NT2/D1 (cell line): ENCODE measurements around the gene ALOXE3.

Source experiments
- SUZ12 ChIP-seq: IDR thresholded peaks from 2 replicates; pipeline ENCODE4 v1.6.1; 2011; ENCODE audit not compliant: insufficient read length, insufficient read depth; ENCODE audit errors: extremely low read depth
- YY1 ChIP-seq: IDR thresholded peaks from 2 replicates; pipeline ENCODE4 v1.6.1; 2011; ENCODE audit not compliant: insufficient read length, insufficient read depth
- ZNF274 ChIP-seq: IDR thresholded peaks from 2 replicates; pipeline ENCODE4 v1.6.1; 2011; ENCODE audit warnings: mild to moderate bottlenecking, low read depth, low read length

DNA sequence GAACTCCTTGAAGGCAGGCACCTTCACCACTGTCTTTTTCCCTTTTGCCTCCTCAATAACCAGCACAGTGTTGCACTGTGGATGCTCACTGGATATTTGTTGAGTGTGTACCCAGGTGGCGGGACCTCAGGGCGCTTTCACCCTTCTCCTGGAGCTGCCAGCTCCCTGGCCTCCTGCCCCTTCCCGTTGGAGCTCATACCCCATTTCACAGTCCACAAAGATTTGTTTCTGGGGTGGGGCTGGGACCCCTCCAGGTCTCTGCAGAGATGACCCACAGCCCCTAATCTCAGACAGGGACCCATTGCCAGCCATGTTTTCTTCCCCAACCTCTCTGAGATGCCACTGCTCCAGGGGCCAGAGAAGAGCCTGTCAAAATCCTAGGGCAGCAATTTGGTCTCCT is 43.2 kb downstream of the ALOXE3 start:
- TF ChIP-seq YY1 (no peak), SUZ12 (no peak), ZNF274 (no peak)
